Skeletal muscle satellite cell (primary cell): ENCODE data around the gene PEBP1.

ENCODE experiments used
- H3K27me3 ChIP-seq: 2 replicates; pipeline ENCODE4 v1.7.0; 2013; ENCODE audit warnings: low read length; ENCODE audit not compliant: control insufficient read depth, insufficient read depth
- H3K36me3 ChIP-seq: 2 replicates; pipeline ENCODE4 v1.7.0; 2013; ENCODE audit warnings: mild to moderate bottlenecking, control low read depth, low read length; ENCODE audit not compliant: insufficient read depth
- H3K4me1 ChIP-seq: 2 replicates; pipeline ENCODE4 v1.7.0; 2013; ENCODE audit warnings: low read length; ENCODE audit not compliant: control insufficient read depth, insufficient read depth
- H3K4me2 ChIP-seq: 2 replicates; pipeline ENCODE4 v1.7.0; 2013; ENCODE audit warnings: mild to moderate bottlenecking, low read length
- H3K4me3 ChIP-seq: 2 replicates; pipeline ENCODE4 v1.7.0; 2013; ENCODE audit warnings: low read length
- H3K9ac ChIP-seq: 2 replicates; pipeline ENCODE4 v1.7.0; 2013; ENCODE audit warnings: mild to moderate bottlenecking, low read depth, low read length, moderate library complexity
- H3K9me3 ChIP-seq: replicated peaks from 2 replicates; pipeline ENCODE4 v1.7.0; 2013; ENCODE audit warnings: mild to moderate bottlenecking, control low read depth, low read length

The PEBP1 gene

DNA sequence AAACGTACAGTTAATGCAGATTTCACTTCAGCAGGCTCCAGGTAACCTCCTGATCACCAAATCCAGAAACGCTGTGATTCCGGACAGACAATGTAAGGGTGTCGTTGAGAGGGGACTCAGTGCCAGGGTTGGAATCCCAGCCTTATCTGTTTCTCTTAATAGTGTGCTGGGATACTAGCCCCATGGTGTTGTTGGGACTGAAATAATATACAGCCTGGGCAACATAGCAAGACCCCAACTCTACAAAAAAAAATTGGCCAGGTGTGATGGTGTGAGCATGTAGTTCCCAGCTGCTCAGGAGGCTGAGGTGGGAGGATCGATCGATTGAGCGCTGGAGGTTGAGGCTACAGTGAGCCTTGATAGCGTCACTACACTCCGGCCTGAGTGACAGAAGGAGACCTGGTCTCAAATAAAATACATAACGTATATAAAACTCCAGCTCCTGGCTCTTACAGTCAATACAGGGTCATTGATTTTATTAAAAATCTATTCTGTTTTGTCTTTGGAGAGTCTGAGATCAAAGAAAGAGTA lies 1.3 kb downstream of the PEBP1 start:
- H3K4me1 ChIP-seq = peaks cover 23% of the 10 kb centered on the region
- peak overlapping the region; percentile 96 for H3K9ac ChIP-seq
- H3K4me3 ChIP-seq = peak overlapping the region; percentile 94
- H3K36me3 ChIP-seq = peaks cover 29% of the 10 kb centered on the region
- H3K9me3 ChIP-seq = no peaks in the 10 kb centered on the region
- no peaks in the 10 kb centered on the region for H3K27me3 ChIP-seq
- peak overlapping the region; percentile 91 for H3K4me2 ChIP-seq

DNA sequence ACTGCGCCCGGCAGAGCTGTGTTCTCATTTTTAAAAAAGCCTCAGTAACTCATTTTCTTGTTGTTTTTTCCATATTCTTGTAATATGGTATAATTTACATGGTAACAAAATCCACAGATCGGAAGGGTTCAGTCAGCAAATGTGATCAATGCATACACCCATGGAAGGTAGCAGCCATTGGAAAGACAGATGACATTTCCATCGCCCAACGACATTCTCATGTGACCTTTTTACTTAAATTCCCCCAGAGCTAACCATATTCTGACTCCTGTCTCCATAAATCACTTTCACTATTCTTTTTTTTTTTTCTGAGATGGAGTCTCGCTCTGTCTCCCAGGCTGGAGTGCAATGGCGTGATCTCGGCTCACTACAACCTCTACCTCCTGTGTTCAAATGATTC lies 4.9 kb downstream of the PEBP1 start:
- no peak overlapping the region for H3K4me2 ChIP-seq
- peaks cover 53% of the 10 kb centered on the region for H3K36me3 ChIP-seq
- H3K4me1 ChIP-seq = peaks cover 22% of the 10 kb centered on the region
- H3K9me3 ChIP-seq = no peaks in the 10 kb centered on the region
- H3K9ac ChIP-seq = no peak overlapping the region
- H3K4me3 ChIP-seq = no peak overlapping the region
- no peaks in the 10 kb centered on the region for H3K27me3 ChIP-seq

DNA sequence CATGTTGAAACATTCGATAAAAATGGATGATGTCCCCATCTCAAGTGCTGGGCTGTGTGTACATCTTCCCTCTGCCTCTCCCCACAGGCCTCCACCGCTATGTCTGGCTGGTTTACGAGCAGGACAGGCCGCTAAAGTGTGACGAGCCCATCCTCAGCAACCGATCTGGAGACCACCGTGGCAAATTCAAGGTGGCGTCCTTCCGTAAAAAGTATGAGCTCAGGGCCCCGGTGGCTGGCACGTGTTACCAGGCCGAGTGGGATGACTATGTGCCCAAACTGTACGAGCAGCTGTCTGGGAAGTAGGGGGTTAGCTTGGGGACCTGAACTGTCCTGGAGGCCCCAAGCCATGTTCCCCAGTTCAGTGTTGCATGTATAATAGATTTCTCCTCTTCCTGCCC lies 8.6 kb downstream of the PEBP1 start:
- peaks cover 2% of the 10 kb centered on the region for H3K4me1 ChIP-seq
- H3K27me3 ChIP-seq = no peaks in the 10 kb centered on the region
- no peak overlapping the region for H3K9ac ChIP-seq
- no peak overlapping the region for H3K4me3 ChIP-seq
- no peak overlapping the region for H3K4me2 ChIP-seq
- no peaks in the 10 kb centered on the region for H3K9me3 ChIP-seq
- H3K36me3 ChIP-seq = peaks cover 62% of the 10 kb centered on the region

DNA sequence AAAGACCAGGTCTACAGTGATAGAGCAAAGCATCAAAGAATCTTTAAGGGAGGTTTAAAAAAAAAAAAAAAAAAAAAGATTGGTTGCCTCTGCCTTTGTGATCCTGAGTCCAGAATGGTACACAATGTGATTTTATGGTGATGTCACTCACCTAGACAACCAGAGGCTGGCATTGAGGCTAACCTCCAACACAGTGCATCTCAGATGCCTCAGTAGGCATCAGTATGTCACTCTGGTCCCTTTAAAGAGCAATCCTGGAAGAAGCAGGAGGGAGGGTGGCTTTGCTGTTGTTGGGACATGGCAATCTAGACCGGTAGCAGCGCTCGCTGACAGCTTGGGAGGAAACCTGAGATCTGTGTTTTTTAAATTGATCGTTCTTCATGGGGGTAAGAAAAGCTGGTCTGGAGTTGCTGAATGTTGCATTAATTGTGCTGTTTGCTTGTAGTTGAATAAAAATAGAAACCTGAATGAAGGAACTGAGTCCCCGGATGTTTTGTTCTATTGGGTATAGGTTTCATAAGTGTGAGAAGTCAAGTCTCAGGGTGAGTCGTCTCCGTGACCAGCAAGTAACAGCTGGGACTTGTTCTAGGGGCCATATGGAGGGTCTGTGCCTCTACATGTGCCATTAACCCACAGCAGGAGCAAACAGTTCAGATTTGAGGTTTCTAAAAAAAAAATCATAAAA lies 9.3 kb downstream of the PEBP1 start:
- no peak overlapping the region for H3K4me3 ChIP-seq
- H3K4me1 ChIP-seq = no peaks in the 10 kb centered on the region
- peaks cover 55% of the 10 kb centered on the region for H3K36me3 ChIP-seq
- H3K9ac ChIP-seq = no peak overlapping the region
- no peak overlapping the region for H3K4me2 ChIP-seq
- no peaks in the 10 kb centered on the region for H3K27me3 ChIP-seq
- no peaks in the 10 kb centered on the region for H3K9me3 ChIP-seq

DNA sequence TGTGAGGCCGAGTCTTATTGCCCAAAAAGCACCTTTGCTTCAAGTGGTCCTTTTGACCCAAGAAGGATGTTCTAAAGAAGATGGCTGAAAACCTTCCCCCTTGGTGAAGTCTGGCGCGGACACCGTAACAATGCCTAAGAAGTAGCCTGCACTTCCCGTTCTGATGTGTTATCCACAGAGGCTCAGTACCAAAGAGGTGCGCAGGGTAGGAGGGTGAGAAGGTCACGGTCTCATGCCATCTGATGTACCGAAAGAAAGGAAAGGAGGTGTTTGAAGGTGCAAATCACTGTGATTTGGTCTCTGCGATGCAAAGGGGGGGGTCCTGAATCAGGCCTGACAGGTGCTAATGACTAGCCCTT lies 9.9 kb downstream of the PEBP1 start:
- Histone ChIP-seq H3K9ac (no peak overlapping the region), H3K9me3 (no peaks in the 10 kb centered on the region), H3K36me3 (peaks cover 52% of the 10 kb centered on the region), H3K4me3 (no peak overlapping the region), H3K4me1 (no peaks in the 10 kb centered on the region), H3K4me2 (no peak overlapping the region), H3K27me3 (no peaks in the 10 kb centered on the region)

DNA sequence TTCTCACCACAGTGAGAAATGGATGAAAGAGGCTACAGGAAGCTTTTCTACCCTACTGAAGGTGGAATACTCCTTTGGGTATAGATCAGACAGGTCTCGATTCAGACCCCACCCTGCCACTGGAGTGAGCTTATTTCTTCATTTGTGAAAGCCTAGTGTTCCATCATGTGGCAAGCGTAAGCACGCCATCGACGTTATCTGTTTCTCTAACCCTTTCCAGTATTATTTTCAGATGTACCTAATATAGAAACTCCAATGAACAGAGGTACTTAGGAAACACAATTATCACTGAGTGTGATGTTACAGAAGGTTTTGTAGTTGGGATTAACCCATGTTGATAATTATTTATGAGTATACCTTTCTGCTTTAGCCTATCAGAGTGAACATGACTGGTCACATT lies 12.4 kb downstream of the PEBP1 start:
- Histone ChIP-seq H3K36me3 (peaks cover 48% of the 10 kb centered on the region), H3K9me3 (no peaks in the 10 kb centered on the region), H3K9ac (no peak overlapping the region), H3K4me3 (no peak overlapping the region), H3K4me2 (no peak overlapping the region), H3K27me3 (no peaks in the 10 kb centered on the region), H3K4me1 (no peaks in the 10 kb centered on the region)

DNA sequence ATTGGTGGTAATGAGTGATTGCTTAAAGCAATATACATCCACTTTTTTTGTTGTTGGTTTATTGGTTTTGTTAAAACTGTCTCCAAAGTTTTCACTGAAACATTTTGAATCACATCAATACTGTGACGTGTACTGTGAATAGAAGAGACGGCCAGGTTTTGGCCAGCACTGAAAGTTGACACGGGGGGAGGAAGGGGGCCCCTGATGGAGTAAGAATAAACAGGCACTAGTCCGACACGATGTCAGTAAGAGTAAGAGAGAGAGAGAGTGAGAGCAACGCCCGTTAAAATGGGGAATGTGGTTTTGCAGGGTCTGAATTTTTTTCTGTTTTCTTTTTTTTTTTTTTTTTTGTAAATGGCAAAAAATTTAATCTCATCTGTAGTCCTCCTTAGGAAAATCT lies 14.7 kb downstream of the PEBP1 start:
- no peaks in the 10 kb centered on the region for H3K9me3 ChIP-seq
- no peak overlapping the region for H3K9ac ChIP-seq
- no peak overlapping the region for H3K4me2 ChIP-seq
- H3K4me1 ChIP-seq = no peaks in the 10 kb centered on the region
- no peaks in the 10 kb centered on the region for H3K27me3 ChIP-seq
- no peak overlapping the region for H3K4me3 ChIP-seq
- peaks cover 35% of the 10 kb centered on the region for H3K36me3 ChIP-seq

DNA sequence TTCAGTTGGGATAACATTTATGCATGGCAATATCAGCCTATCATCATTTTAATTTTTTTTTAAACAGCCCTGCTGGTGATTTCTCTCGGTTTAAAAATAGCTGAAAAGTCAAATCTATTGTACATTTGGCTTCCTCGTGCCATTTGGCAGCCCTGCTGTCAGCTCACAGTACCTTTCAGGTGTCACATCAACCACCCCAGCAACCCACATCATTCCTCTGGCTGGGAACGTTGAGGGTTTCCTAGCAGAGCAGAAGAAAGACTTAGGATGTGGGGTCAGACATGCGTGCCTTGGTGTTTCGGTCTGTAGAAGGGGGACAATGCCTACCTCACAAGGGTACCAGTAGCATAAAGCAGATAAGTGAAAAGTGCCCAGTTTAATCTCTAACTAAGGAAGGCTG lies 15.8 kb downstream of the PEBP1 start:
- no peaks in the 10 kb centered on the region for H3K9me3 ChIP-seq
- H3K36me3 ChIP-seq = peaks cover 26% of the 10 kb centered on the region
- H3K9ac ChIP-seq = no peak overlapping the region
- H3K4me1 ChIP-seq = no peaks in the 10 kb centered on the region
- no peak overlapping the region for H3K4me3 ChIP-seq
- no peak overlapping the region for H3K4me2 ChIP-seq
- H3K27me3 ChIP-seq = no peaks in the 10 kb centered on the region

DNA sequence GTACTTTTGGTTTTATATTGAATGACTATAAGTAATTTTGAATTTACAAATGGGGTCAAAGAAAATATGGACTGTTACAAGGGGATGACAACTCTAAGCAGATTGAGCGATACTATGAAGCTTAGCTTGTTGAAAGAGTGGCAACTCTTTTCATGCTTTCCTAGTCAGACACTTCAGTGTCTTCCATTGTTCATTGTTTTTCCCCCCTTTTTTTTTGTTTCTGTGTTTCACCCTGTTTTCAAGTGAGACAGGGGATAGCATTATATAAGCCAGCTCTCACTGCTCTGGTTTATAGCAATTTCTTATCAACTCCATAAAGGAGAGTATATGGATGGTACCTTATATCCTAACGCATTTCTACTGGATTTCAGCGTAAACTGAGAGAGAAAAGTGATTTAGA lies 24.6 kb downstream of the PEBP1 start:
- Histone ChIP-seq H3K4me1 (no peaks in the 10 kb centered on the region), H3K36me3 (peaks cover 39% of the 10 kb centered on the region), H3K4me2 (no peak overlapping the region), H3K4me3 (no peak overlapping the region), H3K27me3 (no peaks in the 10 kb centered on the region), H3K9ac (no peak overlapping the region), H3K9me3 (no peaks in the 10 kb centered on the region)

DNA sequence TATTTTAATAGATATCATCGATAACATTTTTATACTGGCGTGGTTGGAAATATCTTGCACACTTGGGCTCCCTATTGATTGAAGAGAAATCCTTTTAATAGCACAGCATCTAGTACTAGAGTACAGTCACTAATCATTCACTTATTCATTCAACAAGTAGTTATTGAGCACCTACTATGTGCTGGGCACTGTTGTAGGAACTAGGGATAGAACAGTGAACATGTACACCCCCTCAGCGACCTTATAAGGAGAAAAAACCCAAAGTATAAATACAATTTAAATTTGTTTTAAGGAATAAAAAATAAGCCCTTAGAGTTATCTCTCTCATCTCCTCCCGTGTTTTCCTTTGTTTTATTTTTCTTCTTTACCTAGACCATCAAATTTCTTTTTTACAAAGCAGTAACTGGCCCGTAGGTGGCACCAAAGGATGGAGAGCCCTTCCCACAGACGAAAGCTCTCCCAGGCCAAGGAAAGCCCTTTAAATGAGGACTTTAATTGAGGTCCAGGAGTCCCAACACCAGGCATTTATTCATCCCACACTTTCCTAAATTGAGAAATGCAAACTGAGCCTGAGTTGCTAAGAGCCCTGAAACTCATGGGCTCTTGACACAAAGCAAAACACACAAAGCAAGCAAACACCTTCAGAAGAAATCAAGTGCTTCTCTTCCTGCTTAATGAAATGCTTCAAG lies 29.0 kb downstream of the PEBP1 start:
- H3K4me1 ChIP-seq = no peaks in the 10 kb centered on the region
- no peak overlapping the region for H3K4me2 ChIP-seq
- peaks cover 28% of the 10 kb centered on the region for H3K36me3 ChIP-seq
- H3K27me3 ChIP-seq = no peaks in the 10 kb centered on the region
- H3K4me3 ChIP-seq = no peak overlapping the region
- no peak overlapping the region for H3K9ac ChIP-seq
- no peaks in the 10 kb centered on the region for H3K9me3 ChIP-seq

DNA sequence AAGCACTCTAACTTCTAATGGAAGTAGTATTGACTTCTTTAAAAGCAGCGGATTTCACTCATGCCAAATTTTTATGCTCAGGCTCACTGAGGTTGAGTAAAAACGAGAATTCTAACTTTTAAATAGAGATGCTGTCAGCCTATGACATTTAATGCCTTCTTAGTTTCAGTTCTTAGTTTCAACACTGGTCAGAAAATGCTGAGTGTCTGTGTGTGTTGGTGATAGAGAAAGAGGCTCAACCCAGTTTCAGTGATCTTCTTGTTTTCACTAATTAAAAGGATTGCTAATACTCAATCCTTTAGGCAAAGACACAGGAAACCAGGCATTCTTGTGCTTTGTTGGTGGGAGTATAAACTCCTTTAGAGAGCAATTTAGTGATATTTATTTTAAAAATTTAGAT lies 31.0 kb downstream of the PEBP1 start:
- peaks cover 16% of the 10 kb centered on the region for H3K36me3 ChIP-seq

More for the DNA sequence above, 31.0 kb downstream of the PEBP1 start:
- Histone ChIP-seq H3K9ac (no peak overlapping the region), H3K9me3 (no peaks in the 10 kb centered on the region), H3K4me2 (no peak overlapping the region), H3K27me3 (no peaks in the 10 kb centered on the region), H3K4me1 (no peaks in the 10 kb centered on the region), H3K4me3 (no peak overlapping the region)
